ENCODE data around the gene ANTXR2.

Gene ANTXR2

DNA sequence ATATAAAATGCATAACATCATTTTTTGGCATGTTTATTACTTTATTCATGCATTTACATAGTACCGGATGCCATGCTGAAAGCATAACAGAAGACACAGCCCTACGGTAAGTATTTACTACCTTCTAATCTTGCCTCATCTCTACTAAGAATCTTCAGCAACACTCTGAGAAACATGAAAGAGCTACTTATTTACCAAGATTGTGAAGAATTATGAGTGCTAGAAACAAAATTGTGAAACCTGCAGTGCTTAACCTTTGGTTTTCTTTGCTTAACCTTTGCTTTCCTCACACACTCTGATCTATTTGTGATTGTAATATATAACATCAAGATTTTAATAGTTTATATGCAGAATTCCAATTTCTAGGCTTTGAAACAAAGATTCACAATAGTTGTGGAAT is 7.4 kb downstream of the ANTXR2 start:
- FAIRE-seq = no peak

DNA sequence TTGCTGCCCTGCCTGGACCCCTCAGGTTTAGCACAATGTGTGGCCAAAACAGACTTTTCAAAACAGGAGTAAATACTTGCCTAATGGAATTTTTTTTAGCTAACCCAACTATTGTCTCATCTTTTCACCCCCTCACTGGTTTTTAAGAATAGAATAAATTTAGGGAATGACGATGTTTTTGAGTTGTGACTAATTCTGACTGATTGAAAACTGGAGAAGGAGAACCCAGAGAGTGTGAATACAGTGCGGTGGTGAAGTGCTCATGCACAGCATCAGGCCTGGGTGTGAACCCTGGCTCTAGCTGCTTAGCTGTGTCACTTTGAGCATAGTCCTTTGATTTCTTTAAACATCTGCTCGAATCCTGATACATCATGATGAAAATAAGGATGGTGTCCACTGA is 10.5 kb downstream of the ANTXR2 start:
- no peak for FAIRE-seq

DNA sequence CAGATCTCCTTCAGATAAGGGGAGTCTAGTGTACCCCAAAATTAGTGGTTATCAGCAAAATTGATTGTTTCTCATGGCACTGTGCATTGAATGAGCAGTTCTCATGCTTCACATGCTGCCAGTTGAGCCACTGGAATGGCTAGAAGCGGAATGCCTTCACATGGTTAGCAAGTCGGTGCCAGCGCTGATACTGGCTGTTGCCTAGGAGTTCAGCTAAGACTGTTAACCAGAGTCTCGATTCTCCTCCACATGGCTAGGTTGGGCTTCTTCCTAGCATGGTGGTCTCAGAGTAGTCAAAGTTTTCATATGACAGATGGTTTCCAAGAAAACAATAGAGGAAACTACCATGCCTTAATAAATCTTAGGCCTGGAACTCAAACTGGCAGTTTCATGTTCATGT is 12.2 kb downstream of the ANTXR2 start:
- no peak for FAIRE-seq

DNA sequence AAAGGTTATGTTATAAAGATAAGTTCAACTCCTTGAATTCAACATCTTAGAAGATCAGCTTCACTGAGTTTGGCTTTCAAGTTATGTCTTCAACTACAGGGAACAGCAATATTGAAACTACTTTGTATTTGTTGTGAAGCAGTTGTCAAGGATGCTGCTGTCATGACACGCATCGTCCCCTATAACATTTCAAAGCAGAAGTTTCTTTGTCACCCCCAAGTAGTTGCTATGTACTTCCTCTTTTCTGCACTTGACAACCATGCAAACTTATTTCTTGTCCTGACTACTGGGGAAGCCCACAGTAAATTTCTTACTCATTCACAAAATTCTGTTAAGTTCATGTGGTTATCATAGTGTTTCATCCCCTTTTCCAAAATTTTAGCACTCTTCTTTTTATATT is 14.3 kb downstream of the ANTXR2 start:
- FAIRE-seq = no peak

- no peak for FAIRE-seq
These were observed 18.7 kb downstream of the ANTXR2 start for GRCh38 chr4:80054375-80054774.

DNA sequence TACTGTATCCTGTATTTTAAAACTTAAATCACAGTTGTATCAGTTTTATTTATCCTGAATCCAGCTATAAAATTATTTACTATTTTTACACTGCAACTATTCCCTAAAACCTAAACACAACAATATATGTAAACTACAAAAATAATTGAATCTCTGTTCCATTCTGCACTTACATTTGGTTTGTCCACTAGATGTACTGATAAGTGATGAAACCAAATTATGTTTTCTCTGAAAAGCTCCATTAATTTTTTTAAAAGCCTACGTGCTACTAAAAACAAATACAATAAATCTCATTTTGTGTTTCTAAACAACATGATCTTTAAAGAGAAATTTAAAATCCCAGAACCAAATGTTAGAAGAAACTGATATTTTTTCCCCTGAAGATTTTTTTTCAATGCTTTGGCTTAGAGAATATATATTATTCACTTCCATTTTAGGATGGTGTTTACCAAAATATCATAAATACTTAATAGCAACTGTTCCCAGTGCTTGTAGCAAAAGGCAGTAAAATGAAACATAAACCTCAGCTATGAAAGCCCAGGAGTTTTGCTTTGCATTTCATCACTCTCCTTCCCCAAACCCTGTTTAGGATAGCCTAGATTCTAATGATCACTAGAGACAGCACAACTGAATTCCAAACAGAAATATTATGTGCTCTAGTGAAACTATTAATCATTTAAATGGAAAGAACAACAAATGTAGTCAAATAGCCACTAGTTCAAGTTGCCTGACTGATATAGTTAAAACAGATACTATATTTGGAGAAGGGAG is 19.7 kb downstream of the ANTXR2 start:
- FAIRE-seq = no peak

DNA sequence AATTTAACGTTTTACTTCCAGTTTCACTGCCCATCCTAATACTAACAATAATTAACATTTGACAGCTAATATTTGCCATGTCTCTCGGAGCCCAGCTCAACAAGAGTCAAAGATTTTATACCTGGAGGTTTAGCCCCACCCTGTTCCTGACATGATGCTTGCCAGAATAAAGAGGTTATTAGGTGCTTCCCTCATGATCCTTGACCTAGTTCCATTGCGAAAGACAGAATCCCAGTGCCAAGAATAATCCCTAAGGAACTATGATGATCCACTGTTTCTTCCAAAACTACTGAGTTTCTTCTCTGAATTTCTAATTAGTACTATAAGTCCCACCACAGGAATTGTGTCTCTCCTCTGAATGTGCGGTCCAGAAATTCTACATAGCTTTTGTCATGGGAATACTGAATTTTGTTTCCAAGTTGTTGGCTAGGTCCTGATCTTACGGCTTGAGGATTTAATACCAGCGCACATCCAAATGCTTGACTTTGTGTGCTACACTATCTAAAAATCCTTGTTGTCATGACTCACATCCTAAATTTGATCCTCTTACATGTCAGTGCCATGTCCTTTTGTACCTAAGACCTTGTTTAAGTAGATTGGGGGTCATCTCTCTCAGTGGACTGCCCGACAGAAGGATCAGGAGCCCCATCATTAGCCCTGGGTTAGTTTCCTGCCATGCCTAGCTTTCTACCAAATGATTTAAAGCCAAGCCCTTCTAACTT is 23.1 kb downstream of the ANTXR2 start:
- FAIRE-seq = no peak

- FAIRE-seq = no peak
These were observed 23.6 kb downstream of the ANTXR2 start for GRCh38 chr4:80049402-80049801.

DNA sequence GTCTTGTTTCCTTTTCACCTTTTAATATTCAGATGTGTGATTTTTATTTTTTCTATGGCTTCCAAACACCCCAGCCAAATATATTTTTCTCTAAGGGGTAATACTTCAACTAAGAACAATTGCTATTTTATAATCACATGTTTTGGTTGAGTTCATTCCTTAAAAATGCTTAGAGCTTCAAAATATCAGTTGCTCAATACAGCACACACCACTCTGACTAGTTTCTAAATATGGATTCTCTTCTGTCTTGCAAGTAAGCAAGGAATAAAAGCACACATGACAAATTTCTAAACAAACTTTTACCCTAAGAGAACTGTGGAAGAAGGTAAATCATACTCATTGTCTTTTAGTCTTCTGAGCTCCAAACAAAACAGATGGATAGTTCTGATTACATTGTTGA is 27.2 kb downstream of the ANTXR2 start:
- no peak for FAIRE-seq

- no peak for FAIRE-seq
These were observed 29.5 kb downstream of the ANTXR2 start for GRCh38 chr4:80043541-80043940.

GRCh38 chr4:80042821-80043220 is 30.2 kb downstream of the ANTXR2 start:
- FAIRE-seq = no peak

- FAIRE-seq = no peak
These were observed 35.2 kb downstream of the ANTXR2 start for GRCh38 chr4:80037864-80038263.

DNA sequence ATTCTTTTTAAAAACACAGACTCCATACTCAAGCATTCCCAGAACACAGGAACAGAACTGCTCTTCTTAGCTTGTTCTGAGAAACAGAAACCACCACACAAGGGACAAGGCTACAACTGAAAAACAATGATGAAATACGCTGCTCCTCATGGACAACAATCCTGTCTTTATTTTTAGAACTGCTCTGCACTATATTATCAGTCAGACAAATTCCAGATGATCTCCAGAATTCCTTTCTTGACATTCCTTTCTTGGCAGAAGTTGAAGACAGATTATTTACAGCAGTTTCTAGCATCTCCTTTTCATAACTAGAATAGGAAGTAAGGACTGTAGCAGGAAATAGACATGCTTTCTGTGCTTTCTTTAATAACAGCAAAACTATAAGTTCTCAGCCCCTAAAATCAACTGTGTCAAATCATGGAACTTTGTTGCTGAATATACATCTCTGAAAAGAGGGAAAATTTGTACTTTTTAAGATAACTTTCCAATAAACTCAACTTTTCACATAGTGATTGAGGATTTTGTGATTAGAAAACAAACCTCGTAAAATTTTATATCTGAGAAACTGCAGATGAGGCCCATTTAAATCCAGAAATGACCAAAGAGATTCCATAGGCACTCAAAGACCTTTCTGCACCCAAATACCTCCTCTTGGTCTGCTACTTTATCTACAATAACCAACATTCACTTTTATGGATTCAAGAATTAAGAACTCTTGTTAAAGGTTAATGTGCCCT is 35.9 kb downstream of the ANTXR2 start:
- no peak for FAIRE-seq

DNA sequence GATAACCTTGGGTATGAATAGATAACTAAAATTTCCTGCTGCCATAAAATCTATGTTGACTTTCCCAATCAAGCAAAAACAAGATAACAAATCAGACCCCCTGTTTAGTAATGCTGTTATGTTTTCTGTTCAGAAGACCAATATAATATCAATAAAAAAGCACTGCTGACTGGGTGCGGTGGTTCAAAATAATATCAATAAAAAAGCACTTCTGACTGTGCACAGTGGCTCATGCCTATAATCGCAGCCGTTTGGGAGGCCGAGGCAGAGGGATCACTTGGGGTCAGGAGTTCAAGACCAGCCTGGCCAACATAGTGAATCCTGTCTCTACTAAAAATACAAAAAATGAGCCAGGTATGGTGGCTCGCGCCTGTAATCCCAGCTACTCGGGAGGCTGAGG is 36.7 kb downstream of the ANTXR2 start:
- no peak for FAIRE-seq

- no peak for FAIRE-seq
These were observed 37.7 kb downstream of the ANTXR2 start for GRCh38 chr4:80035336-80035735.

DNA sequence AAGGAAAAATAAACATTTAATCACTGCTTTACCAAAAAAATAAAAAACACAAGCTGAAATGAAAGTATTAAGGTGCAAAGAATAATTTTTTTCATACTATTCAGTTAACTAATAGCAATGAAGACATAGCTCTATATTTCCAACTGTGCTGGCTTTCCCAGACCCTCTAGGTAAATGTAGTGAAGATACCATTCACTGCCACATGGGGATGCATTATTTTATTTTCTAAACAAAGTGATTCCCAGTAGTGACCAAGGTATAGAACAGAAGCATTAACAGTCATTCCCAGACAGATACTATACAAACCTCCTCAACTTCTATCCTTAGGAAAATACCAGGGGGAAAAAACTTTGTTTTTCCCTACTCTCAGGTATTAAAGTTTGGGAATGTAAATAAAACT is 39.4 kb downstream of the ANTXR2 start:
- no peak for FAIRE-seq

DNA sequence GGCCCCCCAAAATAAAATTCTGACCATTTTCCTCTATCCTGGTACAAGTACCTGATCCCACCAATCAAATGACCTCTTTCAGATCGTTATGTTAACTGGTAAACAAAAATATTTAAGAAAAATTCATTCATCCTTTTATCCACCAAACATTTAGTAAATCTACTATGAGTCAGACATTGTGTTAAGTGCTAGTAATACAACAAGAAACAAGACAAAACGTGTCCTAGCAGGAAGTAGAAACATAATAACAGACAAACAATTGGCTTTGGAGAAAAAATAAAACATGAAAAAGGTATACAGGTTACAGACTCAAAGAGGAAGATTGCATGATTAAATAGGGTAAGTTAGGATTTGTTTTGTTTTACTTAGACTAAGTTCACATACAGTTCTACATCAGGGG is 43.7 kb downstream of the ANTXR2 start:
- FAIRE-seq = no peak

- FAIRE-seq = no peak
These were observed 45.4 kb downstream of the ANTXR2 start for GRCh38 chr4:80027611-80028010.

DNA sequence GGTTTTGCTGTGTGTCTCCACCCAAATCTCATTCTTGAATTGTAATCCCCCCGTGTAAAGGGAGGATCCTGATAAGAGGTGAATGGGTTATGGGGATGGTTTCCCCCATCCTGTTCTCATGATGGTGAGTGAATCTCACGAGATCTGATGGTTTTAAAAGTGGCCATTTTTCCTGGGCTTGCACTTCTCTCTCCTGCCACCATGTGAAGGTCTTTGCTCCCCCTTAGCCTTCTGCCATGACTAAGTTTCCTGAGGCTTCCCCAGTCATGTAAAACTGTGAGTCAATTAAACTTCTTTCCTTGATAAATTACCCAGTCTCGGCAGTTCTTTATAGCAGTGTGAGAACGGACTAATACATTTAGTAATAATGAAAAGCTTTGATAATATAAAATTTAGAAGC is 46.9 kb downstream of the ANTXR2 start:
- no peak for FAIRE-seq

DNA sequence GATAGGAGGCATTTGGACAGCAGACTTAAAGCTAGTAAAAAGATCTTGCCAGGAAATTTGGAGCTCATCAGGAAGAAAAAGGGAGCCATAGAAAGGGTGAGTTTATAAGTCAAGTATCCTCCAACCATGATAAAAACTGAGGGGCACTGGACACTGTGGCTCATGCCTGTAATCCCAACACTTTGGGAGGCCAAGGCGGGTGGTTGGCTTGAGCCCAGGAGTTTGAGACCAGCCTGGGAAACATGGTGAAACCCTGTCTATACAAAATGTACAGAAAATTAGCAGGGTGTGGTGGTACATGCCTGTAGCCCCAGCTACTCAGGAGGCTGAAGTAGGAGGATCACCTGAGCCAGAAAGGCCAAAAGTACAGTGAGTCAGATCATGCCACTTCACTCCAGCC is 48.7 kb downstream of the ANTXR2 start:
- no peak for FAIRE-seq

- FAIRE-seq = no peak
These were observed 50.7 kb downstream of the ANTXR2 start for GRCh38 chr4:80022282-80022681.

DNA sequence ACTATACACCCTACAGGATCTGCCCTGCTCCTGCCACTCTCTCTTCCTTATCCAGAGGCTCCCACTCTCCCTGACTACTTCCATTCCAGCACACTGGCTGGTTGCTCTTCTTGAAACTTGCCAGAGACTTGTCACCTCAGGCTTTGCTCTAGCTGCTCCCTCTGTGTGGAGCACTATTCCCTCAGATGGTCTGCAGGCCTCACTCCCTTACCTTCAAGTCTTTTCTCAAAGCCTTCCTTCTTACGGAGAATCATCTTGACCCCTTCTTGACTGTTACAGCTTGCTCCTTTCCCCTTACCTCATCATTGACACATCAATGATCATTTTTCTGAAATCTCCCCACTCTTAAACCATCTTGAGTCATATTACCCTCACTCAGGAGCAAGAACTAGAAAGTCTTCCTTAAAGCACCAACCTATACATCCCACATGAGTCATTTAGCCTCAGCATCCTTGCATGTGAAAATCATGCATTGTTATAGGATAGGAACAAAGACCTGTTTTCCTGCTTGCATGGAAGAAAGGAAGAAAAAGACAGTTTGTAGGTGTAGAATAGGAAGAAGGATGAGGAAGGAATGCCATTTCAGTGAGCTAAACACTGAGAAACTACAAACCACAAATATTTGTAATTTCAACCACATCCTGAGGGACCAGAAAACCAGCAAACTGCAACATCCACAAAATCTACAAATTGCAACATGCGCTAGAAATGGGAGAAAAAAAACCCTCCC is 55.7 kb downstream of the ANTXR2 start:
- no peak for FAIRE-seq

DNA sequence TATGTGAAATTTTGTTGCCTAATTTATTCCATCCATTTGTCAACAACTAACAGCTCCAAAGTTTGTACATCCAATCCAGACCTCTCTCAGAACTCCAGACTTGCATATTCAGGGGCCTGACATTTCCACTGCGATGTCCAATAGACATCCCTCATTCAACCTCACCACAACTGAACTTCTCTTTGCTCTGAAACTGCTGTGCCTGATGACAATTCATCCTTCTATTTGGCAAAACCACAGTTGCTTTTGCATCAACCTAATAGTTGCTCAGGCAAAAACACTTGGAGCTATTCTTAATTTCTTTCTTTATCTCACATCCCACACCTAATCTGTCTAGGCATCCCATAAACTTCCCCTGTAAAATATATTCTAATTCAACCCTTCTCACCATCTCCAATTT is 56.5 kb downstream of the ANTXR2 start:
- FAIRE-seq = no peak

Measured in A204.1 (cell line).